G401.6 (cell line): ENCODE measurements around the gene LRRC7.

Source experiments
- FAIRE-seq: peaks from 2 replicates; lab custom pipeline; 2012; peaks lifted over from hg19 to GRCh38; lab: Jason Lieb, UNC

Gene LRRC7

DNA sequence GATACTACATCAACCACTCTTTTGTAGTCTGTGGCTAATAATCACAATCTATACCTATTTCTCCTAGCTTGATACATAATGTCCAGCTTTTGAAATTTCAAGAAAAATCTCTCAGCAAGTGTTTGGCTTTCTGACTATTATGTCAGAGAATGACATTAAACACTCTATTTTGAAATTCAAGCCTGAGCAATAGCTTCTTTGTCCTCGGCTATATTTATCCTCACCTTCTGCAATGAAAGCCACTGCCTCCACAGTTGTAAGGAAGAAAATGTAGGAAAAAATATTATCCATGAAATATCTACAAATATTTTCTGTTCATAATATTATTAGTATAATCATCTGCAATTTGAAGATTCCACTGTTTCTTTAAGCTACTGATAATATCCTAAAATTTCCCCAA lies 22.1 kb downstream of the LRRC7 start:
- FAIRE-seq, result no peak

DNA sequence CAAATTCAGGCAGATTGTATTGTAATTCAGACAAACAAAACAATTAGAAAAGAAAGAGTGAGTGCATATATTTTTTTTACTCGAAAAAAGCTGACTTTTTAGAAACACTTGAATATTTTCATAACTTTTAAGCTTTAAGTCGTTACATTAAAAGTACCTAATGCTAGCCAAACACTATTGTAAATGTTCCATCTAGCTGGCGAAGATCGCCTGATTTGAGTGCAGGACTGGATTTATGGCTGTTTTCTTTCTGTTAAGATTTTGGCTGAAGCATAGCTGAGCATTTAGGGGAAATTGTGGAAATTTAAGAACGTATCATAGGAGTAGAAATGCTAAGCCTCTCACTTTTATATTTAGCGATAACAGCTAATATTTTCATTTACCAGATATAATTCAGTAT lies 24.6 kb downstream of the LRRC7 start:
- no peak for FAIRE-seq

- FAIRE-seq, result no peak
Observed at GRCh38 chr1:69595486-69595885, 27.8 kb downstream of the LRRC7 start.

- no peak for FAIRE-seq
Observed at GRCh38 chr1:69611316-69611715, 43.6 kb downstream of the LRRC7 start.

DNA sequence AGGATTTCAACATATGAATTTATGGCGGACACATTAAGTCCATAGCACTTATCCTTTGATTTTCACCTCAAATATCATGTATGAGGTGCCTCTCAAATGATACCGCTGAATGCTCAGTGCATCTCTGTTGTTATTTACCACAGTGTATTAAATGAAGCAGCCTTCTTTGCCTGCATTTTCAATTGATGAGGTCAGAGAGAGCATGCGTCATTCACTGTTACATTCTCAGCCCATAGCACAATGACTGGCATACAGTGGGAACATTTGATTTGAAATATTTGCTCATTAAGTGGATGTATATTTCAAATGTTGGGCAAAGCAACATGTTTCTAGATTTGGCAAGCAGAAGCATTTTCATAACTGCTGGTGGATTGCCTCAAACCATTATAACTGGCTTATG lies 45.7 kb downstream of the LRRC7 start:
- FAIRE-seq, result no peak

- FAIRE-seq, result no peak
Observed at GRCh38 chr1:69638673-69639072, 71.0 kb downstream of the LRRC7 start.

- FAIRE-seq, result no peak
Observed at GRCh38 chr1:69639159-69639558, 71.4 kb downstream of the LRRC7 start.

GRCh38 chr1:69643266-69643665 lies 75.5 kb downstream of the LRRC7 start:
- FAIRE-seq, result no peak

GRCh38 chr1:69645477-69645876 lies 77.8 kb downstream of the LRRC7 start:
- no peak for FAIRE-seq

DNA sequence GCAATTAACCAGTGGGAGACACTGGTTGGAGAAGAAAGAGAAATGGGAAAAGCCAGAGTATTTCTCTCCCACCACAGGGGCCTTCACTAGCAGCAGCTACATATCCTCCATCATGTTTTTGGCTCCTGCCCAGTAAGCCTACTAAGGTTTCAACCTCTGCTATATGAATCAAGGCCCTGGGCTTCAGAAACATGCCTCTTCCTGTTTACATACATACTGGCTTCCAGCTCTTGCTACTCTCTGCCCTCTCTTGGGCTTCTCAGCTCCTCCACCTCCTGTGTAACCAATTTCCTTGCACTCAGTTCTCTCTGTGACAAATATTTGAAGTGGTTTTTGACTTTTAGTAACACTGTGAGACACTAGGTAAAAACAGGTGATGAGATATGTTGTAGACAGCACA lies 80.8 kb downstream of the LRRC7 start:
- no peak for FAIRE-seq

GRCh38 chr1:69649383-69649990 lies 81.8 kb downstream of the LRRC7 start:
- FAIRE-seq, result no peak

- no peak for FAIRE-seq
Observed at GRCh38 chr1:69650779-69651178, 83.1 kb downstream of the LRRC7 start.

- no peak for FAIRE-seq
Observed at GRCh38 chr1:69651656-69652055, 83.9 kb downstream of the LRRC7 start.

GRCh38 chr1:69657971-69658370 lies 90.2 kb downstream of the LRRC7 start:
- FAIRE-seq, result no peak

DNA sequence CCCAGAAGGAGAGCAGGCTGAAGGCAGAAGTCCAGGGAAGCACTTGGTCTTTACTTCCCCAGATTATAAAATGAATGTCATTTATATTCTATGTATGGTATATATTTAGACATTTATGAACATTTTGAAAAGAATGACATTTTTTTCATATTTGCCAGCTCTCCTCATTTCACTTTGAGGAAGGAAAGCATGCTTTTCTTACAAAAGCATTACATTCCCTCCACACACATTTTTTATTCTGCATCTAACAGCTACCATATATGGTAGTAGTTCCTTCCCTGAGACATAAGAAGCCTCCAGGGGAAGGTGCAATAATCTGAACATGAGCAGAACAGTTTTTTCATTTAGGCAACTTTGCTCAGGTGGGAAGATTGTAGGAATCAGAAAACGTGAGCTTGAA lies 94.0 kb downstream of the LRRC7 start:
- no peak for FAIRE-seq

GRCh38 chr1:69662321-69662720 lies 94.6 kb downstream of the LRRC7 start:
- FAIRE-seq, result no peak

DNA sequence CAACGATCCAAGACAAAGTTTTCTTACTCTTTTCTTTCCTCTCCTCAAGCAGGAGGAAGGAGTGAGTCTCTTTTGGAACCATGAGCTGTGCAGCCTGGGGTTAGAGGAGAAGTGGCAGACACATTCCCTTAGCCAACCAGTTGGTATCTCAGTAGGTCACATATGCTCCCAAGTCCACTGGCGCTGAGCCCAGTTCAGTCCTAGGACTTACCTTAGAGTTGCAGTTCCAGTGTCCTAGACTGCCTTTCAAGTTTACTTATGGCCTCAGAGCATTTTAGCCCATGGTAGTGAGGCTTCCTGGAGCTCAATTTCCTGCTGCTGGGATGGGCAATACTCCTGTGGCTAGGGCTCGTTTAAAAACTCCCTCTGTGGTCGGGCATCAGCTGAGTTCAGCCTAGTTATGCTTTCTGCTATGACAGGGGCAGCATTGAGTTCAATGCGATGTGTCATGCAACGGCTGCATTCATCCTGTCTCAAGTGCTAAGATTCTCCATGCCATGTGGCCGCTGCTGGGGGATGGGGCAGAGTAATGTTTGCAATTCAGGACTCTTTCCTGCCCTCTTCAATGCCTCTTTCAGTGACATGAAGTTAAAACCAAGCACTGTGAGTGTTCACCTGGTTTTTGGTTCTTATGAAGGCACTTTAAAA lies 103.8 kb downstream of the LRRC7 start:
- no peak for FAIRE-seq

GRCh38 chr1:69673321-69673720 lies 105.6 kb downstream of the LRRC7 start:
- FAIRE-seq, result no peak

DNA sequence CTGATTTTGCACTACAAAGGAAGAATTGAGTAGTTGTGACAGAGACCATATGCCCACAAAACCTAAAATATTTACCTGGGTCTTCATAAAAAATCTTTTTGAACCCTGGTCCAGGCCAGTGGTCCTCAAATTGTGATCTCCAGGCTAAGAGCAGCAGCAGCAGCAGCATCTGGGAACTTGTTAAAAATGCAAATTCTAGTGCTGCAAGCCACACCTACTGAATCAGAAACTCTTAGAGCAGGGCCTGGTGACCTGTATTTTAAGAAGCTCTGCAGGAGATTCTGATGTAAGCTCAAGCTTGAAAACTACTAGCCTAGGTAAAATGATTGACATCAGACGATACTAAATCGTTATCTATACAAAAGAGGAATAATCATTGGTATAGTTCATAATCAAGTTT lies 112.2 kb downstream of the LRRC7 start:
- FAIRE-seq, result no peak

GRCh38 chr1:69686367-69686984 lies 118.8 kb downstream of the LRRC7 start:
- no peak for FAIRE-seq

- FAIRE-seq, result no peak
Observed at GRCh38 chr1:69688193-69688592, 120.5 kb downstream of the LRRC7 start.

DNA sequence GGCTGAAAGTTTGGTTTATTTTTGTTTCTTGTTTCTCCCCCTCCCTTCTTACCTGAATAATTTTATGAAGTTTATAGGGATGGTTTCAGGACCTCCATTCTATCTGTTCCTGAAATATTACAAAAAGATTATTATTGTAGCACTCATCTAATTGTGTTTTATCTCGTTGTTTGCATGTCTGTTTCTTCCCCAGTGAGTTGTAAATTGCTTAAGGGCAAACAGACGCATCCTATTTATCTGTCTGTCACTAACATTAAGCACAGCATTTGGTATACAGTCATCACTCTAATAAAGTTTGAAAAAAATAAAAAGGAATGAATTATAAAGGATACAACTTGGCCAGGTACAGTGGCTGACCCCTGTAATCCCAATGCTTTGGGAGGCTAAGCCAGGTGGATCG lies 123.5 kb downstream of the LRRC7 start:
- no peak for FAIRE-seq

- no peak for FAIRE-seq
Observed at GRCh38 chr1:69693921-69694675, 126.4 kb downstream of the LRRC7 start.
